ENCODE measurements around the gene CHID1.
A peak's percentile ranks its signal among the peaks of the same experiment; 100 is the strongest.

Gene CHID1

DNA sequence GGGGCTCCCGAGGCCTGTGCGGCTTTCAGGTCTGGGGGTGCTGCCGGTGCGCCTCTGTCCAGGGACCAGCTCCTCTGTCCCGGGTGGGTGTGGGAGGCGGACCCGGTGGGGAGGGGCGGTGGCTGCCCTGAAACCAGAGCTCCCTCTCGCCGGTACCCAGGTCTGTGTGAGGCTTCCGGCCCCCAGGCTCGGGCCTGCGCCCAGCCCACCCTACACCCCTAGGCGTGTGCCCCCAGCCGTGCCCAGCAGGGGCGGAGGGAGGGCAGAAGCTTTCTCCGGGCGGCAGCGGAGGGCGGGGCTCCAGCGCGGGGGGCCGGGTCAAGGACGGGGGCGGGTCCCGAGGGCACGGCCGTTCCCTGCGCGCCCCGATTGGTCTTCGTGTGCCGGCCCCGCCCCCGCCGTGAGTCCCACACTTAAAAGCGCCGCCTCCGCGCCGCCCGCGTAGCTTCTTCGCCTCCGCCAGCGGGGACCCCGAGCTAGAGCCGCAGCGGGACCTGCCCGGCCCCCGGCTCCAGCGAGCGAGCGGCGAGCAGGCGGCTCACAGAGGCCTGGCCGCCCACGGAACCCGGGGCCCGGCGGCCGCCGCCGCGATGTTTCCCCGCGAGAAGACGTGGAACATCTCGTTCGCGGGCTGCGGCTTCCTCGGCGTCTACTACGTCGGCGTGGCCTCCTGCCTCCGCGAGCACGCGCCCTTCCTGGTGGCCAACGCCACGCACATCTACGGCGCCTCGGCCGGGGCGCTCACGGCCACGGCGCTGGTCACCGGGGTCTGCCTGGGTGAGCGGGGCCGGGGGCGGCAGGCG is 91.3 kb downstream of the CHID1 start:
- in situ Hi-C loops (cut with MboI; ENCODE audit: low sequenced_read_pairs, unreplicated experiment): no loop called here

DNA sequence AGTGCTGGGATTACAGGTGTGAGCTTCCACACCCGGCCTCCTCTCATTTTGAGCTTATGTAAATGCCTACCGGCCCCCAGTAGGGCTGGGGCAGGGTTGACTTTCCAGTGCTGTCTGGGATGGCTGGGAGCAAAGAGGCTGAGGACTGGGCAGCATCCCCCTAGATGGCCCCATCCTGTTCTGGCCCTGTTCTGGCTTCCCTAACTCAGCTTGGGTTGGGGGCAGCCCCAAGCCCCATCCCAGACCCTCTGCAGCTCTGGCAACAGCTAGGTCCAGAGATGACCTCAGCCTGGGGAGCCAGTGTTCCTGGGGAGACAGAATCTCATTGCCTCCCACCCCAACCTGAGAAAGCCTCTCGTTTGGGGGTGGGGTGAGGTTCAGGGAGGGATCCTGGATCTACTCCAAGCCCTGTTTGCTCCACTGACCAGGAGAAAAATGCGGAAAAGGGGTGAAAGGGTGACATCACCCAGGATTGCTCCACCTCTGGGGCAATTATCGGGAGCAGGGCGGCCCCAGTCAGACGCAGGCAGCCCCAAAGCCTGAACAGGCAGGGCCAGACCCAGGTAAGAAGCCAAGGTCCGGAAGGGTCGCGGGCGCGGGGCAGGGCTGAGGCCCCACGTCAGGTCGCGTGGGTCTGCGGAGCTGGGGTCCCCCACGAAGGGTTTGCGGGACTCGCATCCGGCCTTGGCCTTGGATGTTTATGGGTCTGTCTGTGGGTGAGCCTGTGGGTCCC is 92.0 kb downstream of the CHID1 start, which contains the start of gene PNPLA2:
Gene PNPLA2 (plus strand): TSS at position 519 of the 733 bp plus-strand sequence. CDS start 805 bp downstream, outside the sequence.
- no peak for DNase-seq (ENCODE audit: low spot score)
- in situ Hi-C loops (cut with MboI; ENCODE audit: low sequenced_read_pairs, unreplicated experiment): no loop called here
- TF ChIP-seq, protein P1, sequence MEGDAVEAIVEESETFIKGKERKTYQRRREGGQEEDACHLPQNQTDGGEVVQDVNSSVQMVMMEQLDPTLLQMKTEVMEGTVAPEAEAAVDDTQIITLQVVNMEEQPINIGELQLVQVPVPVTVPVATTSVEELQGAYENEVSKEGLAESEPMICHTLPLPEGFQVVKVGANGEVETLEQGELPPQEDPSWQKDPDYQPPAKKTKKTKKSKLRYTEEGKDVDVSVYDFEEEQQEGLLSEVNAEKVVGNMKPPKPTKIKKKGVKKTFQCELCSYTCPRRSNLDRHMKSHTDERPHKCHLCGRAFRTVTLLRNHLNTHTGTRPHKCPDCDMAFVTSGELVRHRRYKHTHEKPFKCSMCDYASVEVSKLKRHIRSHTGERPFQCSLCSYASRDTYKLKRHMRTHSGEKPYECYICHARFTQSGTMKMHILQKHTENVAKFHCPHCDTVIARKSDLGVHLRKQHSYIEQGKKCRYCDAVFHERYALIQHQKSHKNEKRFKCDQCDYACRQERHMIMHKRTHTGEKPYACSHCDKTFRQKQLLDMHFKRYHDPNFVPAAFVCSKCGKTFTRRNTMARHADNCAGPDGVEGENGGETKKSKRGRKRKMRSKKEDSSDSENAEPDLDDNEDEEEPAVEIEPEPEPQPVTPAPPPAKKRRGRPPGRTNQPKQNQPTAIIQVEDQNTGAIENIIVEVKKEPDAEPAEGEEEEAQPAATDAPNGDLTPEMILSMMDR (IDR thresholded peaks at IDR 0.05; ENCODE audit: borderline replicate concordance, control extremely low read depth, extremely low read depth, insufficient read depth, missing control alignments): no peak

More for the DNA sequence above, 91.3 kb downstream of the CHID1 start:
- TF ChIP-seq, protein P1 (IDR thresholded peaks at IDR 0.05; ENCODE audit: borderline replicate concordance, control extremely low read depth, extremely low read depth, insufficient read depth, missing control alignments): no peak
- peak; percentile 96 for DNase-seq (ENCODE audit: low spot score)

Measured in GM13976 (cell line).